ENCODE measurements around the gene WDR27.

WDR27 gene

DNA sequence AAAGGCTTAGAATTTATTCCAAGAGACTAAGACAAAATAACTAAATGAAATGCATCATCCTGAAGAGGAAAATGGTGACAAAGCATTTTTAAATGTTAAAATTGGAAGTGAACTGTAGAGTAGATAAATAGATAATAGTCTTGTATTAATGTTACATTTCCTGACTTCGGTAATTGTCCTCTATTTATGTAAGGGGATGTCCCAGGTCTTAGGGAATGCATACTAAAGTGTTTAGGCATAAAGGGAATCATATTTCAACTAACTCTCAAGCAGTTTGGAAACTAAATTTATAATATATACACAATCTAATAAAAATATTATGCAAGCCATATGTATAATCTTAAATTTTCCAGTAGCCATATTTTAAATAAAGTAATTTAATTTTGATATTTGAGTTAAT is 159.3 kb downstream of the WDR27 start:
- H3K9me2 ChIP-seq (replicated peaks; ENCODE audit: insufficient read depth, low read length), result no peaks in the 10 kb centered on the region
- no peaks in the 10 kb centered on the region for H4K20me1 ChIP-seq (ENCODE audit: low read depth, low read length)
- TF ChIP-seq, protein P1, sequence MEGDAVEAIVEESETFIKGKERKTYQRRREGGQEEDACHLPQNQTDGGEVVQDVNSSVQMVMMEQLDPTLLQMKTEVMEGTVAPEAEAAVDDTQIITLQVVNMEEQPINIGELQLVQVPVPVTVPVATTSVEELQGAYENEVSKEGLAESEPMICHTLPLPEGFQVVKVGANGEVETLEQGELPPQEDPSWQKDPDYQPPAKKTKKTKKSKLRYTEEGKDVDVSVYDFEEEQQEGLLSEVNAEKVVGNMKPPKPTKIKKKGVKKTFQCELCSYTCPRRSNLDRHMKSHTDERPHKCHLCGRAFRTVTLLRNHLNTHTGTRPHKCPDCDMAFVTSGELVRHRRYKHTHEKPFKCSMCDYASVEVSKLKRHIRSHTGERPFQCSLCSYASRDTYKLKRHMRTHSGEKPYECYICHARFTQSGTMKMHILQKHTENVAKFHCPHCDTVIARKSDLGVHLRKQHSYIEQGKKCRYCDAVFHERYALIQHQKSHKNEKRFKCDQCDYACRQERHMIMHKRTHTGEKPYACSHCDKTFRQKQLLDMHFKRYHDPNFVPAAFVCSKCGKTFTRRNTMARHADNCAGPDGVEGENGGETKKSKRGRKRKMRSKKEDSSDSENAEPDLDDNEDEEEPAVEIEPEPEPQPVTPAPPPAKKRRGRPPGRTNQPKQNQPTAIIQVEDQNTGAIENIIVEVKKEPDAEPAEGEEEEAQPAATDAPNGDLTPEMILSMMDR (IDR thresholded peaks at IDR 0.05; ENCODE audit: insufficient read depth, low read length, poor library complexity, severe bottlenecking), result no peak
- TF ChIP-seq EZH2phosphoT487 (conservative IDR thresholded peaks at IDR 0.05; ENCODE audit: low read length), result no peak
- H3K4me2 ChIP-seq (ENCODE audit: low read depth, low read length, poor library complexity, severe bottlenecking), result no peak overlapping the region
- H3K9me3 ChIP-seq (ENCODE audit: insufficient read depth, low read length), result no peaks in the 10 kb centered on the region
- no peak overlapping the region for H3K9ac ChIP-seq (ENCODE audit: low read length)
- no peak overlapping the region for H2AFZ ChIP-seq (ENCODE audit: low read depth, low read length, severe bottlenecking)
- H3F3A ChIP-seq (ENCODE audit: insufficient read depth), result 0 out of 2 replicates have a peak, but pooled peaks cover 3% of the 10 kb centered on the region
- no peak overlapping the region for H3K4me3 ChIP-seq (ENCODE audit: insufficient read depth, low read length, poor library complexity, severe bottlenecking)
- H3K79me2 ChIP-seq (ENCODE audit: insufficient read depth, low read length), result no peaks in the 10 kb centered on the region
- no peaks in the 10 kb centered on the region for H3K27me3 ChIP-seq (ENCODE audit: low read length)
- peaks cover 7% of the 10 kb centered on the region for H3K36me3 ChIP-seq (ENCODE audit: low read length)
- no peak overlapping the region for H3K27ac ChIP-seq (ENCODE audit: low read depth, low read length)

DNA sequence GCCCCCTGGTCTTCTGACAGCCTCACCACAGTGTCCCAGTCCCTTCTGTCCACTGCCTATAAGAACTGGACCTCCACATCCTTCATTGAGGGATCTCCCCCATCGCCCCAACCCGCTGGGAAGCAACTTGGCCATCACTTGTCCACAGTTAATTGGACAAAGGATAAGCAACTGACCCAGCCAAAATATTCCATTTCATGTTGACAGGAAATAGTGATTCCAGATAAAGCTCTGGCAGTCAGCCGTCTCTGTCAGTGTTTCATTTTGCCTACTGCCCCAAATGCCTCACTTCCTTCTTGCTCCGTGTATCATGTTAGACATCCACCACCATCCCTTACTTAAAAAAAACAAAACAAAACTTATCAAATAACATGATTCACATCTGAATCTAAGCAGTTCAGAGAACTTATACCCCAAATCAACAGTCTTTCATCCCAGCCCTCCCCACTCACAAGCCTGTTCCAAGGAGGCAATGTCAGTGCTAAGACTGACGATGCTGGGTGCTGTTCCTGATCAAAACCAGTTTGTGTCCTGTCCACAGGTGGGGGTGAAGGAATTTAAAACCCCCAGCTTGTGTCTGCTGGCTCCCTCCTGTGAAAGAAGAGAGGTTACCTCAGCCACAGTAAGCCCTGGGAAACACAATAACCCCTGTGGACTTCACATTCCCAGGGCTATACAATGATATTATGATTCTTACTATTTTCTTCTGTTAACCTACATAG is 162.5 kb downstream of the WDR27 start:
- H3K79me2 ChIP-seq (ENCODE audit: insufficient read depth, low read length), result no peaks in the 10 kb centered on the region
- no peaks in the 10 kb centered on the region; the same call in 1 of the 2 replicates for H3K36me3 ChIP-seq (ENCODE audit: low read length)
- H2AFZ ChIP-seq (ENCODE audit: low read depth, low read length, severe bottlenecking), result no peak overlapping the region
- H3K27me3 ChIP-seq (ENCODE audit: low read length), result no peaks in the 10 kb centered on the region
- H3K9me2 ChIP-seq (replicated peaks; ENCODE audit: insufficient read depth, low read length), result no peaks in the 10 kb centered on the region
- H3K4me3 ChIP-seq (ENCODE audit: insufficient read depth, low read length, poor library complexity, severe bottlenecking), result no peak overlapping the region
- no peaks in the 10 kb centered on the region for H4K20me1 ChIP-seq (ENCODE audit: low read depth, low read length)
- TF ChIP-seq, protein P1 (IDR thresholded peaks at IDR 0.05; ENCODE audit: insufficient read depth, low read length, poor library complexity, severe bottlenecking), result no peak
- no peak for TF ChIP-seq EZH2phosphoT487 (conservative IDR thresholded peaks at IDR 0.05; ENCODE audit: low read length)
- no peak overlapping the region for H3K9ac ChIP-seq (ENCODE audit: low read length)
- H3K27ac ChIP-seq (ENCODE audit: low read depth, low read length), result no peak overlapping the region
- H3K4me2 ChIP-seq (ENCODE audit: low read depth, low read length, poor library complexity, severe bottlenecking), result no peak overlapping the region
- peaks cover 23% of the 10 kb centered on the region; the same call in 1 of the 2 replicates for H3K9me3 ChIP-seq (ENCODE audit: insufficient read depth, low read length)
- H3F3A ChIP-seq (ENCODE audit: insufficient read depth), result 0 out of 2 replicates have a peak, but pooled peaks cover 3% of the 10 kb centered on the region

DNA sequence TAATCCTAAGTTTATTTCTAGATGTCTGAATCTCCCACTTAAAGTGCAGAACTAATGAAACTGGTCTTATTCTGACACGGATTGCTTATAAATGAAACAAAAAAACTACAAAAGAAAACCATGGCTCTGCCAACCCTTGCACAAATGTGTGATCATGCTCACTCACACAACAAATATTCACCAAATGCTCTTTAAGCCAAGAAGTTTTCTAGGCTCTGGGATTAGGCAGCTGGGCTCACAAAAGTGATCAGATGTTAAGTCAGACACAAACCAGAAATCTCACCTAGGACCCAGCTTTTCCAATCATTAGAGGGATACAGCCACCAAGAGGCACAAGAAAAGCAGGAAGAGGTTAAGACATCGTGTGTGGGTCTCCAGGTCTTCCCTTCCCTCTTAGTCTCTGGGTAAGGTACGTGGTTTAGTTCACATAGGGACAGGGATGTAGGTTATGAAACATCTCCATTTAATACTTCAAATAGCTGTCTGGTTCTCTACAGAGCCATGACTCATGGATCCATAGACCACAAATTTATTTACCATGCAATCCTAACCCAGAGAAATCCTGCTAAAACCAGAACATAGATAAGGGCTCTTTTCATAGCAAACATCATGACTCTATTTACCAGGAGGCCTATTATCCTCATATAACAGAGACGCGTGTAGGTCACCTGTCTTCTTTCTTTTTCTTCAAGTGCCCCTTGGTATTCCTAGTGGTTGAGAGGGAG is 165.2 kb downstream of the WDR27 start:
- no peak overlapping the region for H3K27ac ChIP-seq (ENCODE audit: low read depth, low read length)
- no peaks in the 10 kb centered on the region; the same call in 1 of the 2 replicates for H3K36me3 ChIP-seq (ENCODE audit: low read length)
- H3K4me3 ChIP-seq (ENCODE audit: insufficient read depth, low read length, poor library complexity, severe bottlenecking), result no peak overlapping the region
- no peak overlapping the region for H3K9ac ChIP-seq (ENCODE audit: low read length)
- H3K9me3 ChIP-seq (ENCODE audit: insufficient read depth, low read length), result peaks cover 28% of the 10 kb centered on the region; the same call in 1 of the 2 replicates
- TF ChIP-seq, protein P1 (IDR thresholded peaks at IDR 0.05; ENCODE audit: insufficient read depth, low read length, poor library complexity, severe bottlenecking), result no peak
- no peak overlapping the region for H3K4me2 ChIP-seq (ENCODE audit: low read depth, low read length, poor library complexity, severe bottlenecking)
- H3F3A ChIP-seq (ENCODE audit: insufficient read depth), result no peaks in the 10 kb centered on the region
- H3K79me2 ChIP-seq (ENCODE audit: insufficient read depth, low read length), result no peaks in the 10 kb centered on the region
- H2AFZ ChIP-seq (ENCODE audit: low read depth, low read length, severe bottlenecking), result no peak overlapping the region
- no peaks in the 10 kb centered on the region for H3K9me2 ChIP-seq (replicated peaks; ENCODE audit: insufficient read depth, low read length)
- H3K27me3 ChIP-seq (ENCODE audit: low read length), result no peaks in the 10 kb centered on the region
- no peaks in the 10 kb centered on the region for H4K20me1 ChIP-seq (ENCODE audit: low read depth, low read length)
